Left lung (tissue), 10 donors: ENCODE data around the gene IL36G. TPM values are rescaled to one million over a fixed set of nuclear protein-coding genes. Genes with fewer than 3 reads are reported as not detected.

Experiments
- ATAC-seq: fragments of 200-7000 bp; cut with Tn5 transposase; one replicate; pipeline ENCODE4 v1.9.1; 2020; ENCODE audit warnings: moderate library complexity
- DNase-seq, 4 donors: peaks; one replicate each; pipeline ENCODE4 v3.0.0-alpha.2; 2013 to 2020
- H3K27ac ChIP-seq, 2 donors: fragments of 200-600 bp; sonication (generic) in 1 of 2; one replicate each; pipeline versions ENCODE4 v1.5.0 to v1.8.0; 2020 to 2021
- H3K27me3 ChIP-seq, 2 donors: fragments of 200-600 bp; sonication (generic) in 1 of 2; one replicate each; pipeline versions ENCODE4 v1.5.0 to v1.8.0; 2020 to 2021
- H3K36me3 ChIP-seq, 2 donors: fragments of 200-600 bp; sonication (generic) in 1 of 2; one replicate each; pipeline versions ENCODE4 v1.5.0 to v1.8.0; 2020 to 2021
- H3K4me1 ChIP-seq, 2 donors: fragments of 200-600 bp; one replicate each; pipeline ENCODE4 v1.8.0; 2021
- H3K4me3 ChIP-seq, 2 donors: fragments of 200-600 bp; sonication (generic) in 1 of 2; one replicate each; pipeline versions ENCODE4 v1.5.0 to v1.8.0; 2020 to 2021; ENCODE audit warnings: mild to moderate bottlenecking in 1 of 2
- H3K9me3 ChIP-seq, 2 donors: fragments of 200-600 bp; sonication (generic) in 1 of 2; one replicate each; pipeline versions ENCODE4 v1.5.0 to v1.8.0; 2020 to 2021
- intact Hi-C, 2 donors: fragments of 100-400 bp; cut with DNase I; formaldehyde crosslinking; loops; one replicate each; pipeline versions ENCODE4 v1.11.2 to v1.14.2; 2022
- polyA plus RNA-seq, 6 donors: library from polyadenylated mRNA; unstranded; fragments of 120-200 nt; gene quantifications; one replicate each; pipeline ENCODE4 v1.2.1, GENCODE V29; 2013; ENCODE audit not compliant: insufficient read length in 6 of 6
- total RNA-seq, 2 donors: library from RNA; stranded (reverse); fragmentation: NEBNext Ultra II Directional; extraction: Animal tissue kit (Norgen Biotek cat#: 25700); gene quantifications; one replicate each; pipeline ENCODE4 v1.2.1, GENCODE V29; 2021
- TF ChIP-seq, protein P1 (sequence below), 2 donors: fragments of 200-600 bp; sonication (generic) in 1 of 2; IDR thresholded peaks; one replicate each; pipeline versions ENCODE4 v1.5.0 to v1.8.0; 2021; ENCODE audit warnings: antibody characterized with exemption in 2 of 2
- donor health status: DM: no; HTN: yes; CAD: no.
- donor health status: DM: no; HTN: no; CAD: no.

The IL36G gene
- total and polyA plus RNA-seq, 8 donors = 0.23 to 0.28 TPM; not detected in 6

DNA sequence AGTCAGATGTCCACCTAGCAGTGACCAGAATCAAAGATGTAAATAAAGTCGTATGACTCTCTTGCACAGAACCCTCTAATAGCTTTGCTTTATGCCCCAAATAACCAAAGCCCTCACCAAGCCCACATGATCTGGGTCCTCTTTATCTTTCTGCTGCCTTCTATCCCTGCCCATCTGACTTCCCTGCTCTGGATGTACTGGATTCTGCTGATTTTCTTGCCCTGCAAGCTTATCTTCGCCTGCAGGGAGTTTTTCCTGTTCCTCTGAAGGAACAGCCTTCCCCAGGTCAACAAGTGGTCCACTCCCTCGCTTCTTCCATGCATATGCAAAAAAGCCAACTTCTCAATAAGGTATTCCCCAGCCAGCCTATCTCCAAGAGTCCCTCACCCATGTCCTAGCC is 56.2 kb downstream of the IL36G start:
- DNase-seq (no peak), ATAC-seq (no peak)
- intact Hi-C loops = no loop called here
- Histone ChIP-seq H3K4me3 (no peak overlapping the region), H3K27me3 (peaks cover 0 to 10% of the 10 kb centered on the region in 2 donors), H3K27ac (no peak overlapping the region), H3K4me1 (no peaks in the 10 kb centered on the region), H3K9me3 (no peaks in the 10 kb centered on the region), H3K36me3 (no peaks in the 10 kb centered on the region)
- TF ChIP-seq, protein P1, sequence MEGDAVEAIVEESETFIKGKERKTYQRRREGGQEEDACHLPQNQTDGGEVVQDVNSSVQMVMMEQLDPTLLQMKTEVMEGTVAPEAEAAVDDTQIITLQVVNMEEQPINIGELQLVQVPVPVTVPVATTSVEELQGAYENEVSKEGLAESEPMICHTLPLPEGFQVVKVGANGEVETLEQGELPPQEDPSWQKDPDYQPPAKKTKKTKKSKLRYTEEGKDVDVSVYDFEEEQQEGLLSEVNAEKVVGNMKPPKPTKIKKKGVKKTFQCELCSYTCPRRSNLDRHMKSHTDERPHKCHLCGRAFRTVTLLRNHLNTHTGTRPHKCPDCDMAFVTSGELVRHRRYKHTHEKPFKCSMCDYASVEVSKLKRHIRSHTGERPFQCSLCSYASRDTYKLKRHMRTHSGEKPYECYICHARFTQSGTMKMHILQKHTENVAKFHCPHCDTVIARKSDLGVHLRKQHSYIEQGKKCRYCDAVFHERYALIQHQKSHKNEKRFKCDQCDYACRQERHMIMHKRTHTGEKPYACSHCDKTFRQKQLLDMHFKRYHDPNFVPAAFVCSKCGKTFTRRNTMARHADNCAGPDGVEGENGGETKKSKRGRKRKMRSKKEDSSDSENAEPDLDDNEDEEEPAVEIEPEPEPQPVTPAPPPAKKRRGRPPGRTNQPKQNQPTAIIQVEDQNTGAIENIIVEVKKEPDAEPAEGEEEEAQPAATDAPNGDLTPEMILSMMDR (IDR thresholded peaks at IDR 0.05) = no peak

Other genes starting within 250 kb of the IL36G start
- 1 to 10 TPM; 1.9 to 5.2 TPM for gene CKAP2L, start 213.4 kb upstream of the IL36G start, total RNA-seq
- 10 to 100 TPM; 12.2 to 29.3 (median 16.5) TPM for gene CKAP2L, start 213.4 kb upstream of the IL36G start, polyA plus RNA-seq
- 1 to 10 TPM in 1 of 2 donors, under 1 TPM in 1; 0.50 to 2.0 TPM for gene IL1A, start 193.5 kb upstream of the IL36G start, total RNA-seq
- under 1 TPM; 0.07 to 0.16 (median 0.09) TPM for gene IL1A, start 193.5 kb upstream of the IL36G start, polyA plus RNA-seq
- 10 to 100 TPM in 1 of 2 donors, 1 to 10 TPM in 1; 2.5 to 38.1 TPM for gene IL1B, start 141.2 kb upstream of the IL36G start, total RNA-seq
- gene IL1B, start 141.2 kb upstream of the IL36G start, polyA plus RNA-seq = 1 to 10 TPM in 5 of 6 donors, under 1 TPM in 1; 0.58 to 7.8 (median 1.8) TPM
- 1 to 10 TPM in 1 of 2 donors, not detected in 1; 1.1 TPM for gene IL37, start 66.8 kb upstream of the IL36G start, total RNA-seq
- gene IL37, start 66.8 kb upstream of the IL36G start, polyA plus RNA-seq = under 1 TPM in 3 of 6 donors, not detected in 3; 0.21 to 0.35 (median 0.26) TPM
- gene IL36A, start 27.5 kb downstream of the IL36G start, total RNA-seq = not detected
- not detected for gene IL36A, start 27.5 kb downstream of the IL36G start, polyA plus RNA-seq
- gene IL36B, start 74.9 kb downstream of the IL36G start, total RNA-seq = not detected
- not detected for gene IL36B, start 74.9 kb downstream of the IL36G start, polyA plus RNA-seq
- not detected for gene IL36RN, start 81.2 kb downstream of the IL36G start, total RNA-seq
- gene IL36RN, start 81.2 kb downstream of the IL36G start, polyA plus RNA-seq = under 1 TPM in 3 of 6 donors, not detected in 3; 0.04 to 0.14 (median 0.10) TPM
- not detected for gene IL1F10, start 90.0 kb downstream of the IL36G start, total RNA-seq
- gene IL1F10, start 90.0 kb downstream of the IL36G start, polyA plus RNA-seq = not detected
- gene IL1RN, start 149.6 kb downstream of the IL36G start, total RNA-seq = 10 to 100 TPM; 28.6 to 67.1 TPM
- 1 to 10 TPM in 5 of 6 donors, under 1 TPM in 1; 0.52 to 2.1 (median 1.3) TPM for gene IL1RN, start 149.6 kb downstream of the IL36G start, polyA plus RNA-seq
- gene PSD4, start 196.0 kb downstream of the IL36G start, total RNA-seq = 10 to 100 TPM; 29.8 to 50.2 TPM
- 10 to 100 TPM; 15.3 to 21.9 (median 19.2) TPM for gene PSD4, start 196.0 kb downstream of the IL36G start, polyA plus RNA-seq